Measurements from ENCODE around the gene LRFN4.

The LRFN4 gene

GRCh38 chr11:66889960-66890359 lies 33.1 kb downstream of the LRFN4 start:
- DNase-seq (ENCODE audit: low read depth in 2 of 2): no peak

GRCh38 chr11:66891851-66892660 lies 35.2 kb downstream of the LRFN4 start:
- DNase-seq (ENCODE audit: low read depth in 2 of 2): peak; percentile 66 to 71

- no peak for DNase-seq (ENCODE audit: low read depth in 2 of 2)
These were observed 36.0 kb downstream of the LRFN4 start for GRCh38 chr11:66892911-66893310.

- DNase-seq (ENCODE audit: low read depth in 2 of 2): no peak
These were observed 37.3 kb downstream of the LRFN4 start for GRCh38 chr11:66894141-66894540.

- DNase-seq (ENCODE audit: low read depth in 2 of 2): no peak
These were observed 45.1 kb downstream of the LRFN4 start for GRCh38 chr11:66901964-66902390.

- no peak for DNase-seq (ENCODE audit: low read depth in 2 of 2)
These were observed 45.8 kb downstream of the LRFN4 start for GRCh38 chr11:66902486-66903177.

- no peak for DNase-seq (ENCODE audit: low read depth in 2 of 2)
These were observed 47.2 kb downstream of the LRFN4 start for GRCh38 chr11:66904055-66904454.

GRCh38 chr11:66904561-66904960 lies 47.7 kb downstream of the LRFN4 start:
- DNase-seq (ENCODE audit: low read depth in 2 of 2): no peak

- no peak for DNase-seq (ENCODE audit: low read depth in 2 of 2)
These were observed 48.2 kb downstream of the LRFN4 start for GRCh38 chr11:66904981-66905521.

- DNase-seq (ENCODE audit: low read depth in 2 of 2): no peak
These were observed 48.8 kb downstream of the LRFN4 start for GRCh38 chr11:66905631-66906030.

GRCh38 chr11:66906061-66906733 lies 49.3 kb downstream of the LRFN4 start:
- DNase-seq (ENCODE audit: low read depth in 2 of 2): no peak

- DNase-seq (ENCODE audit: low read depth in 2 of 2): no peak
These were observed 51.1 kb downstream of the LRFN4 start for GRCh38 chr11:66907751-66908630.

GRCh38 chr11:66909181-66909580 lies 52.3 kb downstream of the LRFN4 start:
- DNase-seq (ENCODE audit: low read depth in 2 of 2): no peak

- DNase-seq (ENCODE audit: low read depth in 2 of 2): no peak
These were observed 53.2 kb downstream of the LRFN4 start for GRCh38 chr11:66910016-66910415.

Measured in stimulated activated CD4-positive, alpha-beta T cell treated with anti-CD3 and anti-CD28 coated beads, Interleukin-15, amount 100 ng/mL, for 48 hours (primary cell).